ENCODE data around the gene PROM2.

The PROM2 gene

DNA sequence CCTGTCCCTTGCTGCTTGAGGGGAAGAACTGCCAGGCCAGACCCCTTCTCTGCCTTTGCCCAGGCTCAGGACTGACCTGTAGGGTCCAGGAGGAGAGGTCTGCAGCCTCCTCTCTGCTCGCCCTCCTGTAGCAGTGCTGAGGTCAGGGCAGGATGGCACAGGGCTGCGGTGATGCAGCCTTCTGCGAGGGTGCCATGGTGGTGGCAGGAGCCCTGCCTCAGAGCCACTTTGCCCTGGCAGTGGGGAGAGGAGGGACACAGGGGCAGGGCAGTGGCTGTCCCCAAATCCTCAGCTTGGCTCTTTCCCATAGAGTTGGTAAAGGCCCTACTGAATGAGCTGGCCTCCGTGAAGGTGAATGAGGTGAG, 884 bp downstream of the PROM2 start:
- peak overlapping the region; percentile 93 for H3K27ac ChIP-seq
- TF ChIP-seq CTCF (conservative IDR thresholded peaks at IDR 0.05) = no peak

DNA sequence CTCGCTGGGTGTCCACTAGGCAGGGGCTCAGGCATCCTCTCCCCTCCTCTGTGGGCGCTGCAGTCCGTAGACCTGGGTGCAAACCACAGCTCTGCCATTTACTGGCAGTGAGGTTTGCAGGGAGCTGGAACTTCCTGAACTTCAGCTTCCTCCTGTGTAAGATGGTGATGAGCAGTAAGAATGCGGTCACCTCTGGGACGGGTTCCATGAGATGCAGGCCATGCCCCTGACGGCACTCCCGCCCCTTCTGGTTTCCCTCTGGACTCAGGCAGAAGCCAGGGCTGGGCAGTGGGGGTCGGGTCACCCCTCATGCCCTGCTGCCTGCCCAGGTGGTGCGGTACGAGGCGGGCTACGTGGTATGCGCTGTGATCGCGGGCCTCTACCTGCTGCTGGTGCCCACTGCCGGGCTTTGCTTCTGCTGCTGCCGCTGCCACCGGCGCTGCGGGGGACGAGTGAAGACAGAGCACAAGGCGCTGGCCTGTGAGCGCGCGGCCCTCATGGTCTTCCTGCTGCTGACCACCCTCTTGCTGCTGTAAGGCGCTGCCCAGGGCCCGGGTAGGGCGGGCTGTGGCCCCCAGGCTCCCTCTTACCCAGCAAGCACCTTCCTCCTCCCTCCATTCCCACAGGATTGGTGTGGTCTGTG, 1.5 kb downstream of the PROM2 start:
- peak overlapping the region; percentile 93 for H3K27ac ChIP-seq
- no peak for TF ChIP-seq CTCF (conservative IDR thresholded peaks at IDR 0.05)

GRCh38 chr2:95276244-95276887, 2.1 kb downstream of the PROM2 start:
- no peak for TF ChIP-seq CTCF (conservative IDR thresholded peaks at IDR 0.05)
- peak overlapping the region; percentile 93 for H3K27ac ChIP-seq

DNA sequence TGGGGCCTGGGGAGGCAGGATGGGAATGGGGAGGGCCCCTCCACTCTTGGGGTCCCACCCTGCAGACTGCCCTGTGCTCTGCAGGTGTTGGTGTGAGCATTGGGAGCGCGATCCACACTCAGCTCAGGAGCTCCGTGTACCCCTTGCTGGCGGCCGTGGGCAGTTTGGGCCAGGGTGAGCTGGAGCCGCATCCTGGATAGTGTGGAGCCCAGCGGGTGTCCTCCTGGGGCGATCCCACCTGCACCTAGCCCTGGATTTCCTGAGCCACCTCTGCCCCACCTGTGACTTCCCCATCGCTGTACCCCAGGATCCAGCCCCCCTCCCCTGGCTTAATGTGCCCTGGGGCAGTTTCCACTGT, 2.6 kb downstream of the PROM2 start:
- TF ChIP-seq CTCF (conservative IDR thresholded peaks at IDR 0.05) = no peak
- H3K27ac ChIP-seq = peak overlapping the region; percentile 93; the same call in 1 of the 2 replicates

DNA sequence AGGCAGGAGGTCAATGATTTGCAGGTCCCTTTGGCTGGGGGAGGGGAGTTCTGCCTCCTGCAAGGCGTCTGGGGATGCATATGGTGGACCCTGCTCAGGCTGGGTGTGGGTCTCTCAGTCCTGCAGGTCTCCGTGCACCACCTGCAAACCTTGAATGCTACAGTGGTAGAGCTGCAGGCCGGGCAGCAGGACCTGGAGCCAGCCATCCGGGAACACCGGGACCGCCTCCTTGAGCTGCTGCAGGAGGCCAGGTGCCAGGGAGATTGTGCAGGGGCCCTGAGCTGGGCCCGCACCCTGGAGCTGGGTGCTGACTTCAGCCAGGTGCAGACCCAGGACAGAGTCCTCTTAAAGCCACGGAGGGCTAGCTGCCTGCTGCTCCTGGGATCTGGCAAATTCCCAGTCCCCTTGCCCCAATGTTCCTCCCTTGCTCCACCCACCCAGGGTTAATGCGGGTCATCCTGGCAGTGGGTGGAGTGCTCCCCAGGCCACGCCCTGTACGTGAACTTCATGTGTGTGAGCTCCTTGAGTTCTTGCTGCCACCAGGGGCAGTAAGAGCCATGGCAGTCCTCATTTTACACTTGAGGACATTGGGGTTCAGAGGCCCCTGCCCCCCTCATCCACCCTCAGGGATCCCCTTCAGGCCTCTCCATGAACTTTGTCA, 3.1 kb downstream of the PROM2 start:
- H3K27ac ChIP-seq = peak overlapping the region; percentile 93; the same call in 1 of the 2 replicates
- TF ChIP-seq CTCF (conservative IDR thresholded peaks at IDR 0.05) = no peak

DNA sequence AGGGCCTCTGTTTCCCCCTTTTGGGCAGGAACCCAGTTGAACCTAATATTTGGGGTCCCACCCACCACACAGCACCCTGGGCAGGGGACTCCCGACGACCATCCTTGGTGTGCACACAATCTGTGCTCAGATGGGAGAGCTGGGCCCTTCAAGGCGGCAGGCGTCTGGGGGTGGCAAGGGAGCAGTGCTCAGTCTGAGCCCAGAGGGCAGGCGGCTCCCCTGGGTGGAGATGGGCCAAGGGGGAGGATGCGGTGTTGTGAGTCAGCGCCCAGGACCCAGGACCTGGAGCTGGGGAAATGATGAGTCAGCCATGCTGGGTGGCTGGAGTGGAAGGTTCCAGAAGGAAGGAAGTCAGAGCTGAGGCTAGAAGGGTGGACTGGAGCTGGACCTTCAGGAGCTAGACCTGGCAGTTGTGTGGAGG, 3.8 kb downstream of the PROM2 start:
- no peak overlapping the region; the same call in 1 of the 2 replicates for H3K27ac ChIP-seq
- no peak for TF ChIP-seq CTCF (conservative IDR thresholded peaks at IDR 0.05)

DNA sequence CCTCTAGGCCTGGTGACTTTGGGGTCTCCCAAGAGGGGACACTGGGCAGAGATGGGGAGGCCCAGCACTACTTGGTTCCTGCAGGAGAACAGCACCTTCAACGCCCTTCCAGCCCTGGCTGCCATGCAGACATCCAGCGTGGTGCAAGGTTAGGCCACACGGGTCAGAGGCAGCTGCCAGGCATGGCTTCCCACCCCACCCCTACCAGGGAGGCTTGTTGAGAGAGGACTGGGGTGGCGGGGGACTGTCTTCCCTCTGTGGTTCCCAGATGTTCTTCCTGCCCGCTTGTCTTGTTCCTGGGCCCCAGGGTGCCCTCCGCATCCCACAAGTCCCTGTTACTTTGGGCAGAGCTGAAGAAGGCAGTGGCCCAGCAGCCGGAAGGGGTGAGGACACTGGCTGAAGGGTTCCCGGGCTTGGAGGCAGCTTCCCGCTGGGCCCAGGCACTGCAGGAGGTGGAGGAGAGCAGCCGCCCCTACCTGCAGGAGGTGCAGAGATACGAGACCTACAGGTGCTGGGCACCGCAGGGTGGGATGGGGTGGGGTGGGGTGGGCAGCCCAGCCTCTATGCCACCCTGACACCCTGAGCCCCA, 4.5 kb downstream of the PROM2 start:
- no peak for TF ChIP-seq CTCF (conservative IDR thresholded peaks at IDR 0.05)
- no peak overlapping the region for H3K27ac ChIP-seq
